Vagina (tissue), 2 donors: Measurements from ENCODE around the gene CREB3L2. TPM values are rescaled to one million over a fixed set of nuclear protein-coding genes. Genes with fewer than 3 reads are reported as not detected.

Source experiments
- DNase-seq, 2 donors: peaks; one replicate each; pipeline ENCODE4 v3.0.0-alpha.2; 2017; ENCODE audit errors: extremely low spot score in 2 of 2
- H3K27ac ChIP-seq: fragments of 200-600 bp; sonication (generic); one replicate; pipeline ENCODE4 v1.5.1; 2019
- H3K27me3 ChIP-seq: fragments of 200-600 bp; sonication (generic); one replicate; pipeline ENCODE4 v1.5.1; 2019
- H3K36me3 ChIP-seq, 2 donors: fragments of 200-600 bp; sonication (generic); one replicate each; pipeline ENCODE4 v1.5.1; 2017 to 2019
- H3K4me1 ChIP-seq: fragments of 200-600 bp; sonication (generic); one replicate; pipeline ENCODE4 v1.5.1; 2019
- H3K4me3 ChIP-seq, 2 donors: fragments of 200-600 bp; sonication (generic); 1 replicate in 1 of 2; 2 replicates in 1 of 2; pipeline ENCODE4 v1.5.1; 2016 to 2019
- H3K9me3 ChIP-seq: fragments of 200-600 bp; sonication (generic); one replicate; pipeline ENCODE4 v1.5.1; 2019
- CTCF ChIP-seq, 3 experiments: fragments of 450-650 bp in 2 of 3; fragments of 200-600 bp in 1 of 3; sonication (generic) in 1 of 3; IDR thresholded peaks; one replicate each; pipeline ENCODE4 v1.5.1; 2017 to 2019; ENCODE audit warnings: antibody characterized with exemption in 3 of 3, mild to moderate bottlenecking in 2 of 3, moderate library complexity in 2 of 3
- POLR2A ChIP-seq, 2 donors: fragments of 450-650 bp; IDR thresholded peaks; one replicate each; pipeline ENCODE4 v1.6.1; 2017; ENCODE audit warnings: antibody characterized with exemption in 2 of 2, mild to moderate bottlenecking in 2 of 2, moderate library complexity in 2 of 2
- POLR2AphosphoS5 ChIP-seq, 2 donors: sonication (generic); formaldehyde crosslinking; IDR thresholded peaks; one replicate each; pipeline ENCODE4 v1.9.0; 2017; ENCODE audit warnings: antibody characterized with exemption in 2 of 2, mild to moderate bottlenecking in 2 of 2, low read depth in 1 of 2; ENCODE audit not compliant: insufficient read depth in 1 of 2
- intact Hi-C: fragments of 100-400 bp; cut with DNase I; formaldehyde crosslinking; loops from one replicate; pipeline ENCODE4 v1.15.1; 2023
- total RNA-seq: library from RNA; depleted of rRNA; stranded (reverse); fragments of >200 nt; gene quantifications from one replicate; pipeline ENCODE4 v1.2.3, GENCODE V29; 2016

The CREB3L2 gene
- total RNA-seq, 1 donor from 2014 or later, result 28.7 TPM

DNA sequence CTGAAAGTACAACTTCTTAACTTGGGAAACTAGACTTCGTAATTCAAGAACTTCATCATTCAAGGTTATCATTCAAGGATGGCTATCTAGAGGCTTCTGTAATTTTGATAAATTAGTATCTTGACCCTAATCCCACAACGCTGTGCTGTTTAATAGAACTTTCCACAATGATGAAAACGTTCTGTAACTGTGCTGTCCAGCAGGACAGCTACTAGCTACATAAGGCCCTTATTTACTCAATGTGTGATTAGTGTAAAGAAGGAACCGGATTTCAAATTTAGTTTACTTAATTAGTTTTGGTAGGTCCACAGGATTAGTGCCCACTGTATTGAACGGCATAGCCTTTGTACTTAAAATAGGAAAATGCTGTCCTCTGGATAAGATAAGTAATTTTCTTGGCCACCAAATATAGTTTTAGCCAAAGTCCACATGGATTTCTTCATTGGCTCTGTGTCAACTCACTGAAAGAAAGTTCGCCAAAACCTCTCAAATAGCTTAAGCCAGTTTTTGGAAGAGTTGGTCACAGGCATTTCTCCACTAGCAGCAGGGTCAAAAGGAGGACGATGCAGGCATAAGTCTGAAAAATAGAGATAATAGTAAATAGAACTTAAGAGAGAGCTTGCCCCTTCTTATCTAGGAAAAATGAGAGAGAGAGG, 172.4 kb downstream of the CREB3L2 start:
- H3K36me3 ChIP-seq, result no peaks in the 10 kb centered on the region

GRCh38 chr7:137828456-137828855, 173.4 kb downstream of the CREB3L2 start:
- no peak for DNase-seq
- Histone ChIP-seq H3K9me3 (no peaks in the 10 kb centered on the region), H3K4me1 (no peaks in the 10 kb centered on the region), H3K36me3 (no peaks in the 10 kb centered on the region), H3K27me3 (no peaks in the 10 kb centered on the region), H3K27ac (no peak overlapping the region), H3K4me3 (no peak overlapping the region)
- intact Hi-C loops, result no loop called here
- TF ChIP-seq POLR2A (IDR thresholded peaks at IDR 0.05) (no peak), CTCF (IDR thresholded peaks at IDR 0.05) (no peak), POLR2AphosphoS5 (IDR thresholded peaks at IDR 0.05; ENCODE audit: insufficient read depth in 1 of 2, low read depth in 1 of 2) (no peak)

More for the DNA sequence above, 172.4 kb downstream of the CREB3L2 start:
- no peak overlapping the region for H3K4me3 ChIP-seq
- H3K27me3 ChIP-seq, result no peaks in the 10 kb centered on the region
- TF ChIP-seq POLR2A (IDR thresholded peaks at IDR 0.05) (no peak), CTCF (IDR thresholded peaks at IDR 0.05) (no peak), POLR2AphosphoS5 (IDR thresholded peaks at IDR 0.05; ENCODE audit: insufficient read depth in 1 of 2, low read depth in 1 of 2) (no peak)
- no peaks in the 10 kb centered on the region for H3K9me3 ChIP-seq
- no peak for DNase-seq
- intact Hi-C loops, result no loop called here
- no peaks in the 10 kb centered on the region for H3K4me1 ChIP-seq
- H3K27ac ChIP-seq, result no peak overlapping the region

- intact Hi-C loops, result no loop called here
- no peak overlapping the region for H3K4me3 ChIP-seq
- H3K4me1 ChIP-seq, result peaks cover 6% of the 10 kb centered on the region
- no peaks in the 10 kb centered on the region for H3K36me3 ChIP-seq
- no peaks in the 10 kb centered on the region for H3K27me3 ChIP-seq
- H3K27ac ChIP-seq, result no peak overlapping the region
- TF ChIP-seq POLR2AphosphoS5 (IDR thresholded peaks at IDR 0.05; ENCODE audit: insufficient read depth in 1 of 2, low read depth in 1 of 2) (no peak), POLR2A (IDR thresholded peaks at IDR 0.05) (no peak), CTCF (IDR thresholded peaks at IDR 0.05) (no peak)
- no peaks in the 10 kb centered on the region for H3K9me3 ChIP-seq
- no peak for DNase-seq
Observed at GRCh38 chr7:137825489-137825888, 176.4 kb downstream of the CREB3L2 start.

Other genes starting within 250 kb of the CREB3L2 start
- 1.2 TPM for gene DGKI, start 155.1 kb downstream of the CREB3L2 start, total RNA-seq
- not detected for gene AKR1D1, start 74.4 kb upstream of the CREB3L2 start, total RNA-seq